Measurements from ENCODE around the gene P2RY8. TPM values are rescaled to one million over a fixed set of nuclear protein-coding genes. Genes with fewer than 3 reads are reported as not detected.

P2RY8 gene
- total and polyA plus RNA-seq, 2 donors from 2014 or later, result 1.4 to 6.6 TPM

DNA sequence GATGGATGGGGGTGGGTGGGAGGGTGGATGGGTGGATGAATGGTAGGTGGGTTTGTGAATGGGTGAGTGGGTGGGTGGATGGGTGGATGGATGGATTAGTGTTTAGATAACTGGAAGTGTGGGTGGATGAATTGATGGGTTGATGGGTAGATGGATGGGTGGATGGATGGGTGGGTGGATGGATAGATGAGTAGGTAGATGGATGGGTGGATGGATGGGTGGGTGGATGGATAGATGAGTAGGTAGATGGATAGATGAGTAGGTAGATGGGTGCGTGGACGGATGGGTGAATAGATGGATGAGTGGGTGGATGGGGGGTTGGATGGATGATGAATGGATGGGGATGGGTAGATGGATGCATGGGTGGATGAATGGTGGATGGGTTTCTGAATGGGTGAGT, 64.0 kb downstream of the P2RY8 start:
- H3K4me1 ChIP-seq (ENCODE audit: control insufficient read depth in 2 of 3, insufficient read depth in 2 of 3, low read depth in 1 of 3, low read length in 3 of 3), result no peaks in the 10 kb centered on the region
- no peaks in the 10 kb centered on the region for H3K27me3 ChIP-seq (ENCODE audit: control insufficient read depth, insufficient read depth, low read length)
- FAIRE-seq (no peak), DNase-seq (peak in 2 of 5 donors; percentile 14 to 20)
- no peaks in the 10 kb centered on the region for H3K9me3 ChIP-seq (ENCODE audit: control insufficient read depth in 2 of 3, insufficient read depth in 1 of 3, low read length in 3 of 3)
- no peaks in the 10 kb centered on the region for H3K36me3 ChIP-seq (ENCODE audit: control insufficient read depth in 2 of 3, insufficient read depth in 3 of 3, low read length in 3 of 3)
- no peak overlapping the region for H3K4me3 ChIP-seq (ENCODE audit: low read length in 3 of 3)
- TF ChIP-seq, protein P1, sequence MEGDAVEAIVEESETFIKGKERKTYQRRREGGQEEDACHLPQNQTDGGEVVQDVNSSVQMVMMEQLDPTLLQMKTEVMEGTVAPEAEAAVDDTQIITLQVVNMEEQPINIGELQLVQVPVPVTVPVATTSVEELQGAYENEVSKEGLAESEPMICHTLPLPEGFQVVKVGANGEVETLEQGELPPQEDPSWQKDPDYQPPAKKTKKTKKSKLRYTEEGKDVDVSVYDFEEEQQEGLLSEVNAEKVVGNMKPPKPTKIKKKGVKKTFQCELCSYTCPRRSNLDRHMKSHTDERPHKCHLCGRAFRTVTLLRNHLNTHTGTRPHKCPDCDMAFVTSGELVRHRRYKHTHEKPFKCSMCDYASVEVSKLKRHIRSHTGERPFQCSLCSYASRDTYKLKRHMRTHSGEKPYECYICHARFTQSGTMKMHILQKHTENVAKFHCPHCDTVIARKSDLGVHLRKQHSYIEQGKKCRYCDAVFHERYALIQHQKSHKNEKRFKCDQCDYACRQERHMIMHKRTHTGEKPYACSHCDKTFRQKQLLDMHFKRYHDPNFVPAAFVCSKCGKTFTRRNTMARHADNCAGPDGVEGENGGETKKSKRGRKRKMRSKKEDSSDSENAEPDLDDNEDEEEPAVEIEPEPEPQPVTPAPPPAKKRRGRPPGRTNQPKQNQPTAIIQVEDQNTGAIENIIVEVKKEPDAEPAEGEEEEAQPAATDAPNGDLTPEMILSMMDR (IDR thresholded peaks at IDR 0.05; ENCODE audit: borderline replicate concordance, extremely low read depth, insufficient read depth), result no peak
- no peak overlapping the region for H3K9ac ChIP-seq (ENCODE audit: low read length in 3 of 3)
- H3K27ac ChIP-seq (ENCODE audit: low read depth in 2 of 2, low read length in 2 of 2), result no peak overlapping the region
- intact Hi-C loops (cut with DNase I), result no loop called here

DNA sequence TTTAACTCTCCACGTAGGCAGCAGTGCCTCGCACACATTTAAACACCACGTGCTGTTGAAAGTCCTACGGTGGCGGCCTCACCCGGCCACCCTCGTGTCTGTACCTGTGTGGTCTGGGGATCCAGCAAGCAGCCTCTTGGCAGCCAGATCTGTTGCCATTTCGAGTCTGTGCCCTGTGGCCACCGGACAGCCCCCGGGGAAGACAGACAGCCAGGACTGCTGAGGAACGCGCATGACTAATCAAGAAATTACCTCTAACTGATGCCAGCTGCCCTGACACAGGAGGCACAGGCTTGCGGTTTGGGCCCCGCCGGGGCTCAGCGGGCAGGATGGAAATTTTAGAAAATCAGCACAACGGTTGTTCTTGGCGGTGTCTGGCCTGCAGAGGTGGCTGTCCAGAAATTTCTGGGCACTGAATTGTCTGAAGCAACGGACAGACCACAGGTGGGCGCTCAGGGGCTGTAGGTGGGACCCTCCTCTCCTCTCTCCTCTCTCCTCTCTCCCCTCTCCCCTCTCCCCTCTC, 68.7 kb downstream of the P2RY8 start:
- H3K9ac ChIP-seq (ENCODE audit: low read length in 3 of 3), result no peak overlapping the region
- intact Hi-C loops (cut with DNase I), result no loop called here
- no peaks in the 10 kb centered on the region for H3K9me3 ChIP-seq (ENCODE audit: control insufficient read depth in 2 of 3, insufficient read depth in 1 of 3, low read length in 3 of 3)
- DNase-seq (peak in 3 of 5 donors; percentile 6 to 79 (median 34)), FAIRE-seq (no peak)
- H3K4me3 ChIP-seq (ENCODE audit: low read length in 3 of 3), result no peak overlapping the region
- TF ChIP-seq, protein P1 (IDR thresholded peaks at IDR 0.05; ENCODE audit: borderline replicate concordance, extremely low read depth, insufficient read depth), result no peak
- no peaks in the 10 kb centered on the region for H3K36me3 ChIP-seq (ENCODE audit: control insufficient read depth in 2 of 3, insufficient read depth in 3 of 3, low read length in 3 of 3)
- peaks cover 4% of the 10 kb centered on the region for H3K27me3 ChIP-seq (ENCODE audit: control insufficient read depth, insufficient read depth, low read length)
- no peaks in the 10 kb centered on the region for H3K4me1 ChIP-seq (ENCODE audit: control insufficient read depth in 2 of 3, insufficient read depth in 2 of 3, low read depth in 1 of 3, low read length in 3 of 3)
- H3K27ac ChIP-seq (ENCODE audit: low read depth in 2 of 2, low read length in 2 of 2), result no peak overlapping the region

DNA sequence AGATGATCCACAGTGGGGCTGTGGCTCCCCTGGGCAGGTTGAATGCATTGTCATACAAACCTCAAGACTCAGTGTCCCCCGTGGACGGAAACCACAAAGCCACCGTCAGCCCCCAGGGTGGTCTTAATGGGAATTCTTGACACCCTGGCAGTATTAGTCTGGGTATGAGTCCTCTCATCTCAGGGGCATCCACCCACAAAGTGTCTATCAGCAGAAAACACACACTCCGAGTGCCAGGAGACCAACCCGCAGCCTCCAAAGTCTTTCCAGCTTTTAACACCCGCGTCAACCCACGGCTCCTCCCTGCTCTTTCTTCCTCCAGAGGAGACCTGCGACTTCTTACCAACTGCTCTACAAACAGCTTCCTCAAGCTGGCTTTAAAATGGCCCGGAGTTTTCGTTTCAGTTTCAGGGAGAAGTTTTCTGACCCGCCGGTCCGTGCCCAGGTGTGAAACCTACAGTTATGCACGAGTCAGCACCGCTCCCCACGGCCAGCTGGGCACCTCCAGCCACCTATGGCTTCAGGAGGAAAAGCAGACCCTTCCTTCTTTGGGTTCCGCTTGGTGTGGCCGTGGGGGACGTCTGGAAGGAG, 69.9 kb downstream of the P2RY8 start:
- H3K9ac ChIP-seq (ENCODE audit: low read length in 3 of 3), result no peak overlapping the region
- no peak for FAIRE-seq
- H3K36me3 ChIP-seq (ENCODE audit: control insufficient read depth in 2 of 3, insufficient read depth in 3 of 3, low read length in 3 of 3), result no peaks in the 10 kb centered on the region
- H3K27me3 ChIP-seq (ENCODE audit: control insufficient read depth, insufficient read depth, low read length), result peaks cover 4% of the 10 kb centered on the region
- no peaks in the 10 kb centered on the region for H3K9me3 ChIP-seq (ENCODE audit: control insufficient read depth in 2 of 3, insufficient read depth in 1 of 3, low read length in 3 of 3)
- no peak overlapping the region for H3K4me3 ChIP-seq (ENCODE audit: low read length in 3 of 3)
- no peaks in the 10 kb centered on the region for H3K4me1 ChIP-seq (ENCODE audit: control insufficient read depth in 2 of 3, insufficient read depth in 2 of 3, low read depth in 1 of 3, low read length in 3 of 3)
- intact Hi-C loops (cut with DNase I), result no loop called here
- peak in 4 of 5 donors; percentile 6 to 66 (median 22) for DNase-seq
- TF ChIP-seq, protein P1 (IDR thresholded peaks at IDR 0.05; ENCODE audit: borderline replicate concordance, extremely low read depth, insufficient read depth), result no peak
- no peak overlapping the region for H3K27ac ChIP-seq (ENCODE audit: low read depth in 2 of 2, low read length in 2 of 2)
